Fibroblast of the conjunctiva (primary cell): ENCODE results near the gene NTSR1.
"Not testable (repeated sequence)": the region's sequence is repeated elsewhere in the genome, so short reads cannot be mapped to it uniquely, and the experiment has no call there.

Source experiments
- DNase-seq: peaks from one replicate; pipeline ENCODE4 v3.0.0-alpha.2; 2010; ENCODE audit warnings: low read depth

NTSR1 gene

DNA sequence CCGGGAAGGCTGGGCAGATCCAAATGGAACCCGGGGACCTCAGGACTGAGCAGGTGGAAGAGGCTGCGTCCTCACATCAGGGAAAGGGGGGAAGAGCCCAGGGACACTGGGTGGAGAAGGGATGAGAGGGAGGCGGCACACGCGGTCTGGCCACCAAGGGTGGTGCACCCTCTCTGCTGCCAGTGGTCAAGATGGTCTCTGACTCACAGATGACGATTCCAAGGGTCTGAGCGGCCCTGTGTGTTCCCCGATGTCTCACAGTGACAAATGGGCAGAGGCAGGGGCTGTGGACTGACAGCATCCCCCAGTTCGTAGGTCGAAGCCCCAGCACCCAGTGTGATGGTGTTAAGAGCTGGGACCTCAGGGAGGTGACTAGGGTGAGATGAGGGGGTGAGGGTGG lies 34.3 kb upstream of the NTSR1 start:
- no peak for DNase-seq

DNA sequence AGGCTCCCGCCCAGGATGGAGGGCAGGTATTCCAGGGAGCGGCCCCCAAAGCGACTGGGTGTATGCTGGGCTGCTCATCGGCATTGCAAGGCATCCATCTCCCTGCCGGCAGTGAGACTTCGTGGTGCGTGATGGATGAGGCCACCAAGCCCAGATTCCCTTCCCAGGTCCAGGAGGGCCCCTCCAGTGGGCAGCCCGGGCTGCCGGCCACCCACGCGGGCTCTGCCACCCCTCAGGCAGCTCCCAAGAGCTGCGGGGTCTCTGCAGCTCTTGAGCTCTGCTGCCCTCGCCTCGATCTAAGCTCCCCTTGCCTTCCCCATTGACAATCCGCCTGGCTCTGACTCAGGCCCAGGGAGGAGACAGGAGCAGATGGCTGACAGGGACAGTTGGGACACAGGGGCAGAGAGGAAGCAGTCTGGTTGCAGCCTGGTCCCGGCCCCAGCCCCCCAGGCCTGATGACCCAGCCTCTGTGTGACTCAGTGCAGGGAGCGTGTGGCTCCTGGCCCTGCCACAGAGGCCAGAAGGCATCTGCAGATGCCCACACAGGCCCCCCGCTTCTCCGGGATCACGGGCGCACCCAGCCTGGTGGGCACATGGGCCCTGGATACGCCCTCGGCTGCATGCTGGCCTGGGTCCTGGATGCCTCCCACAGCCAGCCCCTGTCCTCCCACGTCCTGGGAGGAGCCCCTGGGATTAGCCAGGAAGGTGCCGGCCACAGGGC lies 33.3 kb upstream of the NTSR1 start:
- DNase-seq = no peak

DNA sequence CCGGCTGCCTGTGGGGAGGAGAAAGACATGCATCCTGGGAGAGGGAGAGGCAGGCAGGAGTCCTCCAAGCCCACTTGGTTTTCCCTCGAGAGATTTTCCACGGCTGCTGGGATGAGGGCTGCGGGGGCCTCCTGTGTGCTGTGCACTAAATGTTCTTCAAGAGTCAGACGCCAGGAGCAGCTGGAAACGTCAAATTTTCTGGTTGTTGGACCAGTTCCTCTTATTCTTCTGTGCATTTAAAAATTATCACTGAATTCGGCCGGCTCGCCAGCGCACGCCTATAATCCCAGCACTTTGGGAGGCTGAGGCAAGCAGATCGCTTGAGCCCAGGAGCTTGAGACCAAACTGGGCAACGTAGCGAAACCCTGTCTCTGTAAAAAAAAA lies 32.8 kb upstream of the NTSR1 start:
- DNase-seq = no peak

DNA sequence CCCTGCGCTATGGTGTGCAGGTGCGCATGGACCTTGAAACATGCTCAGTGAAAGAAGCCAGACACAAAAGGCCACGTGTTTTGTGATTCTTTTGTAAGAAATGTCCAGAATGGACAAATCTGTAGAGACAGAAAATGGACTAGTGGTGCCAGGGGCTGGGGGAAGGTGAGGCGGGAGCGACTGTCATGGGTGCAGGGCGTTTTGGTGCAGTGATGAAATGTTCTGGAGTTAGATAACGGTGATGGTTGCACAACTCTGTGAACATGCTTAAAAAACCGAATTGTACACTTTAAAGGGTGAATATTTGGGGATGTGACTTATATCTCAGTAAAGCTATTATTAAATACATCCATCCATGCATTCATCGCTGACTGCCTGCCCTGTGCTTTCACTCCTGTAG lies 31.7 kb upstream of the NTSR1 start:
- DNase-seq = no peak

DNA sequence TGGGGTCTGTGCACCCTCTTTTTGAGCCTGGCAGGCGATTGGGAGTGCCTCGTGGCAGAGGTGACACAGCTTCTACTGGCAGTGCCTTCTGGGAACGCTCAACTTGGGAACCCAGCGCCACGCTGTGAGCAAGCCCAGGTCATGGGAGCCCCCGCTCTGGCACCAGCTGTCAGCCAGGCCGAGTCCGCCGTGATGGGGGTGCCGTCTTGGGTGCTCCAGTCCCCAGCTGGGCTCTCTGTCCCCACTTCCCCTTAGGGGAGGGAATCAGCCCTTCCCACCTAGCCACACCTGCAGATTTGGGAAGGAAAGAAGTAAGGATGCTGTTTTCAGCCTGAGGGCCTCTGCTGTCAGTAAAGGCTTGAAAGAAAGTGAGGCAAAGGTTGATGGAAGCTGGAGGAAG lies 31.0 kb upstream of the NTSR1 start:
- DNase-seq = no peak

DNA sequence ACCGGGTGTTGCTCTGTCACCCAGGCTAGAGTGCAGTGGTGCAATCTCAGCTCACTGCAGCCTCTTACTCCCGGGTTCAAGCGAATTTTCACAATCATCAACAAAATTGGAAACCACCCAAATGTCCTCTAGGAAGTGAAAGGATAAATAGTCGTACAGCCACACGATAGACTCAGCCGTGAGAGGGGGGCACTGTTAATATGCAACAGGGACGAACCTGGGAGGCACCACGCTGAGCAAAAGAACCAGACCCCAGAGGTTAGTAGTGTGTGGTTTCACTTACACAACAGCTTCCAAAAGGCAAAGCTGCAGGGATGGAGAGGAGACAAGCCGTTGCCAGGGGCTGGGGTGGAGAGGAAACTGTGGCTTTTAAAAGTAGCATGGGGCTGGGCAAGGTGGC lies 30.1 kb upstream of the NTSR1 start:
- no peak for DNase-seq

DNA sequence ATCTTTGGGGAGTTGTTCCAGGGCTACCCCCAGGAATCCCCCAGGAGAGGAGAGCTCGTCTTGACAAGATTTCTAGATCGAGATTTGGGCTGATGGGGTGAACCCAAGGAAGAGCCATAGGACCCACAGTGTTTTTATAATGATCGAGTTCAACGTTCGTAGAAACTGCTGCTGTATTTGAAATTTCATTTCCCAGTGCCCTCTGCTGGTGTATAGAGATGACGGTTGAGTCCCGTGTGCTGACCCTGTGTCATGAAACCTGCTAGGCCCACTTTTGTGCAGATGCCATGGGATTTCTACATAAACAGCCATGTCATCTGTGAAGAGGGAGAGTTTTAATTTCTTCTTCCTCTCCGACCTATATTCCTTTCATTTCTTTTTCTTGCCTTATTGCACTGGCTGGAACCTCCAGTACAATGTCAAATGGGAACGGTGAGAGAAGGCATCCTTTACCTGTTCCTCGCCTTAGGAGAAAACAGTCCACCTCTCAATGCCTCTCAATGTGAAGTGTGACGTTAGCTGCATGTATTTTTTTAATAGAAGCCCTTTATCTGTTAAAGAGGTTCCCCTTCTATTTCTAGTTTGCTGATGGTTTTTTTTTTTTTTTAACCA lies 28.6 kb upstream of the NTSR1 start:
- no peak for DNase-seq

DNA sequence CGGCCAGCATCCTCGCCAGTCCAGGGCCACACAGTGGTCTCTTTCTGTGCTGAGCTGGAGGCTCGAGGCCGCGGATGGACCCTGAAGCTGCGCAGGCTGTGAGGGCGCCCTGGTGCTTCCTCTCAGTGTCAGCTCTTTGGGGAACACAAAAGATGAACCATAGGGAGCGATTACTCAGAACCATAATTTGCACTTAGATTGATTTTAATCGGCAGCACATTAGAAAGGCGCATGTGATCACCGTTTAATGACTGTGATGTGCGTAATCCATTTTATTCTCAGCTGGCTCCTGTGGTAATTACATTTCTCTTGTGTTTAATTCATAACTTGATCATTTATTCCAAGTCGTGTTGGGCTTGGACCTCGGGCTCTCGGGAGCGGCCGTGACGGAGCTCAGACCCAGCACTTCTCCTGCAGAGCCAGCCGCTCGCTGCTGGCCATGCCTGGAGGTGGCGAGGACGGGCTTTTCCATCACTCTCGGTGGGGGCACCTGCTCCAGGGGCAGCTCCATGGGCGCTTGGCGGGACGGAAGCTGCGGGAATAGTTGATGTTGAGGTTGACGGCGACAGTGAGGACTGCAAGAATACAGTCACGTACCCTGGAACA lies 25.6 kb upstream of the NTSR1 start:
- DNase-seq = no peak

DNA sequence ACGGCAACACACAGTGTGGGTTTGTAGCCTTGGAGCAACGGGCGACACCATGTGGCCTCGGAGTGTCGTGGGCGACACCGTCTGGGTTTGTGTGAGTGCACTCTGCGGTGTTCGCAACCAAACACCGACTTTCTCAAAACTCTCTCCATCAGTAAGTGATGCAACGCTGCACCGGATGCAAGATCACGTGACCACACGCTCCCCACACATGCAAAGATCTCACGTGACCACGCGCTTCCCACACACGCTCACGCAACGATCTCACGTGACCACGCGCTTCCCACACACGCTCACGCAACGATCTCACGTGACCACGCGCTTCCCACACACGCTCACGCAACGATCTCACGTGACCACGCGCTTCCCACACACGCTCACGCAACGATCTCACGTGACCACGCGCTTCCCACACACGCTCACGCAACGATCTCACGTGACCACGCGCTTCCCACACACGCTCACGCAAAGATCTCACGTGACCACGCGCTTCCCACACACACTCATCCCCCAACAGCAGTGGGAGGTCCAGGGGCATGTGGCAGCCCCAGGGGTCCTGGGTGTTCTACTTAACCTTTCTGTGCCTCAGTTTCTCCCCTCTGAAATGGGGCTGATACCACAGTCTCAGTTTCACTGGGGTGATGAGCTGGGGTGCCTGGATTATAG lies 24.8 kb upstream of the NTSR1 start:
- DNase-seq = not testable (repeated sequence)

DNA sequence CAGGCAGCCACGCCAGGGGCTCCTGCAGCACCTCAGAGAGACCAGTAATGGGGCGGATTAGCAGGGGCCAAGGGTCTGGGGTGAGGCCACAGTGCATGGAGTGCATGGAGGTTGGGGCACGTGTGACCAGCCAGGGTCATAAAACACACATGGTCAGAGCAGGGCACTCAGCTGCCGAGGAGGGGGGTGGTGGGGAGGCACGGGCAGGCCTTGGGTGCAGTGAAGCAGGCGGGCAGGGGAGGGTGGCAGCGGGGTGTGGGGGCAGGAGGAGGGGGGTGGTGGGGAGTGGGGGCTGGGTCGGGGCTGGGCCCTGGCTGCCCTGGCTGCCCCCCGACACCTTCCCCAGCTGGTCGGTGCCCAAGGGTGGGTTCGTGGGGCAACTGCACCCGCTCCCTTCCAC lies 23.7 kb upstream of the NTSR1 start:
- DNase-seq = no peak

DNA sequence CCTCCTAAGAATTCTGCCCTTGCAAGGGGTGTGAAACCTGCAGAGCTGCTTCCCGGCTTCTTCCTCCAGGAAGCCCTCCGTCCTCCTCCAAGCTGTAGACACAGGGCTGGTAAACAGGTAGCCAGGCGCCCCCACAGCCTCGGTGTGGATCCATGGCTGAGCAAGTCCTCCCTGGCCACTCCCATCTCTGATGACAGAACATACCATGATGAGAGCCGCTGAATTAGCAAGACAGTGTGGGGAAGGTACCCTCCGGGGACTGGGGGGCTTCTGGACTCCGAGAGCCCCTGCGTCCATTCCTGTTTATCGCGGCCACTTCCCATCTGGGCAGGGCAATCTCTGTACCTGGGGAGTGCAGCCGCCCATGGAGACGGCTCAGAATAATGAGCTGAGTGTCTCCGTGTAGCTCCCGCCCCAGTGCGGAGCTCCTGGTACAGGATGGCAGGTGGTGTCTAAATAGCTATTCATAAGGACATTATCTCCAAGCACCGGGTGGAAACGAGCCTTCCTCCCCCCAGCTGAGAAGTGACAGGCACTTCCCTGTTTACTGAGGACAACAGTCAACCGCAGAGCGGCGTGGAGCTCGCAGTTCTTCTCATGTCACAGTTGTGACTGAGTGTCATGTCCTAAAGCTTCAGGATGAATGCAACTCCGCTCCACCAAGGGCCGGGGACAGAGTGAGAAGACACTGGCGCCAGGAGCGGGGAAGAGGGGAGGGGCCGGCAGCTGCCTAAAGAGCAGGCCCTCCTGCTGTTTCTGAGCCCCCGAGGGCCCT lies 22.7 kb upstream of the NTSR1 start:
- DNase-seq = no peak

DNA sequence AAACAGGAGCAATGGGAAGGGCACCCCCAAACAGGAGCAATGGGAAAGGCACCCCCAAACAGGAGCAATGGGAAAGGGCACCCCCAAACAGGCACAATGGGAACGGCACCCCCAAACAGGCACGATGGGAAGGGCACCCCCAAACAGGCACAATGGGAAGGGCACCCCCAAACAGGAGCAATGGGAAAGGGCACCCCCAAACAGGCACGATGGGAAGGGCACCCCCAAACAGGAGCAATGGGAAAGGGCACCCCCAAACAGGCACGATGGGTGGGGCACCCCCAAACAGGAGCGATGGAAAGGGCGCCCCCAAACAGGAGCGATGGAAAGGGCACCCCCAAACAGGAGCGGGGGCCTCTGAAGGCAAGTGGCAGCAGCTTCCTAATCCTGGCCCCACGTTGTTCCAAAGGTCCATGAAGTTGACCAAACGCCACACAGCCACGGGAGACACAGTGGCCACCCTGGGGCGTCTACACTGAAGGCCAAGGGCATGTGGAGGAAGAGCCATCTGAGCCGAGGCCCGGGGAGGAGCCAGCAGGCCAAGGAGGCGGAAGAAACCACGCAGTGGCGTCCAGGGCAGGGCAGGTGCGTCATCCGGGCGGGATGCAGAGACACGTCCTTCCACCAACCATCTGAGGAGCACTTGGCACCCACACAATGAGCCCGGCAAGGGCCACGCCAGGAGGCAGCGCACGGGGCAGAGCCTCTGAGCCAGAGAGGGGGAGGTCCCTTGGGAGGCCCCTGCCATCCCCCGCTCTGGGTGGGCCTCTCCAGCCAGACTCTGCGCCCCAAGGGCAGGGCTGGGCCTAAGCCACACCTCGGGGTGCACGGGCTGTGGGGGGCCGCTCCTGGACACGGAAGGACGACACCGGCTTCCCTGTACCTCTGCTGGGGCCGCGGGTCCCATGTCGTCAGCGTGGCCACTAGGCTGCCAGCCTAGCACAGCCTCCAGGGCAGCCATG lies 21.5 kb upstream of the NTSR1 start:
- DNase-seq = no peak

DNA sequence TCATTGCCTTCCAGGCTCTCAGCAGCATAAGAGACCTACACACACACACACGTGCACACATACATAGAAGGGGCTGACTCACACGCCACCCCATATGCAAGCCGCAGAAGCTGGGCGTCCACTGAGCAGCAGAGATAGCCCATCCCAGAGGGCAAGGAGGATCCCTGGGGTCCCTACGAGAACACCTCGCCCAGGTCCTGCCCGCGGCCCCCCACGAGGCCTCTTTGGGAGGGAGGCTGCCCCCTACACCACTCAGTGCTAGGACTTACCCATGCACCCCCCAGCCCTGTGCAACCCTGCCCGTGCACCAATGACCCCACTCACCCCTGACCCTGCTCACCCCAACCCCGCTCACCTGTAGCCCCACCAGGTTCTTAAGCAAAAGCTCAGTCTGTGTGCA lies 20.6 kb upstream of the NTSR1 start:
- no peak for DNase-seq

DNA sequence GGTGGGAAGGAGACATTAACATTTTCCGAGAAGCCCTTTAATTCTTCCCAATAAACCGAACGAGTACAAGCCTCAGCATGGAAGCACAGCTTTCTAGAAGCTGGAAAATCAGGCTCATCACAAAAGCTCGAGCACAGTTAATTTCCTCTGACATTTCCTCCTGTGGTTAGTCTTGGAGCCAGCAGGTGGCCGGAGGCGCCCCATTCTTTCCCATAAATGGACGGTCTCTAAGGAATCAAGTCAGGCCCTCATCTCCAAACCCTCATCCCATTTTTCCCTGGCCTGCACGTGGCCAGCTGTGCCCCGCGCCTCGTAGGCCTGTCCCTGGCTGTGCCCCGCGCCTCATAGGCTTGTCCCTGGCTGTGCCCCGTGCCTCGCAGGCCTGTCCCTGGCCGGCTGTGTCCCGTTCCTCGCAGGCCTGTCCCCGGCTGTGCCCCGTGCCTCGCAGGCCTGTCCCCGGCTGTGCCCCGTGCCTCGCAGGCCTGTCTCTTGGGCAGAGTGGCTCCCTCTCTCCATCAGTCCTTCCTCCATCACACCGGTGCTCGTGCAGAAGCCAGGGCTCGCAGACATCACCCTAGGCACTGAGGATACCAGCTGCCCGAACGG lies 19.7 kb upstream of the NTSR1 start:
- no peak for DNase-seq

DNA sequence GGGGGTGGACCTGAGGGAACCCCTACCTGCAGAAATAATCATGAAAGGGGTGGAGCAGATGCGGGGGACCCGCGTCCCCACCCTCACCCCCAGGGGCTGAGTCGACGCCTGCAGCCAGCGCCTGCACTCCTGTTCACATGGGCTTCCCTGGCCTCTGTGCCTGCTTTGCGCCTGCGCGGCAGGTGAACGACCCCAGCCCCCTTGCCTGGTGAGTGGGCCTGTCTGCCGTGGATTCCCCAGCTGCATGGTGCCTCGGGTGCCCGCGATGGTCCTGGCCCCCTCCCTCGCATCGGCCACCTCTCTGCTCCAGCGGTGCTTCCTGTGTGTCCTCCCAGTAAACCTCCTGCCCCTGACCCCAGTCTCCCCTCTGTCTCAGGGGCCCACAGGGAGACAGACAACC lies 18.8 kb upstream of the NTSR1 start:
- no peak for DNase-seq

DNA sequence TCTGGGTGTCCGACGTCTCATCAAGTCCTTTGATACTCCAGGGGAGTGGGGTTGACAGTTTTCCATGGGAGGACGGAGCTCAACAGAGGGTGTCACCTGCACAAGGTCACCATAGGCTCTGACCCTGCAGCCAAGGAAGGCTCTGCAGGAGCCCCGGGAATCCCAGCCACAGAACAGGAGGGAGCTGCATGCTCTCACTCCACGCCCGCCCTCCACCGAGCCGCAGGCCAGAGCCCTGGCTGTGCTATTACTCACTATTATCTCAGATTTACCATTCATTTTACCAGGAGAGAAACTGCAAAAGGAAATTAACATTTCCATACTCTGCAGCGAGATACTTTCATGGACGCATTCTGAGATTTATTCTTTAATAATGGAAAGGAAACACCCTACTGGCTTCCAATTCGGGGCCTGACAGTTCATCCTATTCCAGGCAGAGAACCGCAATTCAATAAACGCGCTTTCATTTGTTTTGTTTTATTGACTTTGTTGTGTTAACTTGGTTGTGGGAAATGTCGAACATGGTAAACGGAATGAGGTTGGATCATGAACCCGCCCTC lies 18.3 kb upstream of the NTSR1 start:
- DNase-seq = no peak

DNA sequence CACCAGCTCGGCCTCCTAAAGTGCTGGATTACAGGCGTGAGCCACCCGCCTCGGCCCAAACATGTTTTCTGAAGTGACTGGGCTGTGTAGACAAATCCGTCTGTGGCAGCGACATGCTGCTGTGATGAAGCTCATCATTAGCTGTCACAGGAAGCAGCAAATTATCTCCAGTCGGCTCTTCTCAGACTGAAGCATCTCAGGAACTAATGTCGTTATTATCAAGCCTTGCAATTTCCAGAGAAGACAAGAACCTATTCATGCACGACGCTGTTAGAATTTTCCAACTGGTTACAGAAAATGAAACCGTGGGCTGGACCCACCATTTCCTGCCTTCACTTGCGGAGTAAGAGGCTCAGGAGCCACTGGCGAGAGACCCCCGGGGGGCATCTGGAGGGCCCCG lies 17.1 kb upstream of the NTSR1 start:
- no peak for DNase-seq

DNA sequence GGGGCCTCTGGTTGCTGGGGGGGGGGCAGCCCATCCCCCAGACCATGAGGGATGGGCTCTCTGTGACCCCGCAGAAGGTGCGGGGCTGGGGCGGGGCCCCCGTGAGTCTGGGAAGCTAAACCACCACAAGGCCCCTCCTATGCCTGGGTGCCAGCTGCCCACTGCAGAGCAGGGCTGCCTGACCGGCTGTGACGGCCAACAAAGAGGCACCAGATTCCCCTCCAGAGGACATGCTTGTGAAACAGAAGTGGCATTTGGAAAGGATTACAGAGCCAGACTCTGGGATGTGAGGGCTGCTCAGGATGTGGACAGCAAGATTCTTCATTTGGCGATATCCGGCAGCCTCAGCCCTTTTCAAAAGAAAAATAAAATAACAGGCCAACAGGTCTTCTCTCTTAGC lies 16.5 kb upstream of the NTSR1 start:
- DNase-seq = no peak

DNA sequence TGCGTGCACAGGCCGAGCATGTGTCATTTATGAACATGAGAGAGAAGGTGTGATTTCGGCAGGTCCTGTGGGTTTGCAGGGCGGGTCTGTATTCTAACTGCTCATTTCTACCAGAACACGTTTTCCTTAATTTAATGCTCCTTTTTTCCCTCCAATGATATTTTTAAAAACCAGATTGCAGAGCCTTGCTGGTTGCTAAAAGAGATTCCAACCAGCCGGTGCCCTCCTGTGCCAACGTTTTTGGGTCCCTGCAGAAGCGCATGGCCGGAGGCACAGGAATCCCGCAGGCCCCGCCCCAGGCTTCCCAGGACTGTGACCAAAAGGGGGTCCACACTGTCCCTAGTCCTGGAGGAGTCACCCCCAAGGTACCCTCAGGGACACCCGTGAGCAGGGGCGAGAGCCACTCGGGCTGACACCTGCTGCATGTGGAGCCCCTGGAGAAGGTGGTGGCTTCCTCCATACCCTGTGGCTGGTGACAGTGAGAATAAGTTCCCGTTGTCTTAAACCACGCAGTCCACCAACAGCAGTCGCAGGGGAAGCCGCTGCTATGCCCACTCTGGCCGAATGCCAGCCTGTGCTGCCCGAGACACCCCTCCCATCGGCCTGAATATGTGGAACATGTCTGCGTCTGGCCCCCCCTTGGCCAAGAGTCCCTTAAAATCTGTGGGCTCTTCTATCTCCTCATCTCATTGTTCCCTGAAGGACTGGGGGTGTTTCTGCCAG lies 15.7 kb upstream of the NTSR1 start:
- no peak for DNase-seq

DNA sequence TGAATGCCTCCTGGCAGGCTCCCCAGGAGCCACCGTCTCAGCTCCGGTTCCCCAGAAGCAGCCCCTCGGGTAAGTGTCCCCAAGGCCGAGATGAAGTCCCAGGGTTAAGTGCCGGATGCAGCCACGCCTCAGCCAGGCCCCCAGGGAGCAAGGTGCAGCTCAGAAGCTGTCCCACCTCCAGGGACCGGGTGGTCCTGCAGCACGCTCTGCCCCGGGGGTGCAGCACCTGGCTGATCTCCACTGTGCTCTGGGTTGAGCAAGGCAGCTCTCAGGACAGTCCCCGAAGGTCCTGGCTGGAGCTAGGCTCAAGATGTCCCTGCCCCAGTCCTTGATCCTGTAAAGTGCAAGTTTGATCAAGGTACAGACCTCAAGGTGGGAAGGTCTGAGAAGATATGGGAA lies 15.1 kb upstream of the NTSR1 start:
- no peak for DNase-seq
